CD8-positive, alpha-beta memory T cell (primary cell): ENCODE measurements around the gene NID1. TPM values are rescaled to one million over a fixed set of nuclear protein-coding genes. Genes with fewer than 3 reads are reported as not detected.

ENCODE experiments used
- CTCF ChIA-PET: fragments of 350-600 bp; sonication (Branson Sonifier 250); formaldehyde crosslinking; loops from one replicate; lab custom pipeline; 2021; ENCODE audit warnings: antibody characterized with exemption; lab: Charles Lee
- POLR2A ChIA-PET: fragments of 350-600 bp; sonication (Branson Sonifier 250); formaldehyde crosslinking; loops from one replicate; lab custom pipeline; 2021; ENCODE audit warnings: antibody characterized with exemption; lab: Charles Lee
- DNase-seq, 5 donors: peaks; one replicate each; pipeline versions ENCODE4 v3.0.0 to v3.0.0-alpha.2; 2020 to 2022; ENCODE audit warnings: mixed read lengths in 1 of 5
- H3K27ac ChIP-seq: one replicate; pipeline ENCODE4 v1.7.0; 2013; ENCODE audit warnings: low read depth, mild to moderate bottlenecking, low read length, moderate library complexity
- H3K27me3 ChIP-seq: 2 replicates; pipeline ENCODE4 v1.7.0; 2013; ENCODE audit warnings: low read length, mild to moderate bottlenecking; ENCODE audit not compliant: insufficient read depth, poor library complexity, severe bottlenecking
- H3K36me3 ChIP-seq: 2 replicates; pipeline ENCODE4 v1.7.0; 2013; ENCODE audit warnings: mild to moderate bottlenecking, low read length, moderate library complexity; ENCODE audit not compliant: insufficient read depth
- H3K4me1 ChIP-seq: 2 replicates; pipeline ENCODE4 v1.7.0; 2013; ENCODE audit warnings: mild to moderate bottlenecking, low read length, moderate library complexity; ENCODE audit not compliant: insufficient read depth
- H3K4me3 ChIP-seq: 2 replicates; pipeline ENCODE4 v1.7.0; 2013; ENCODE audit warnings: mild to moderate bottlenecking, low read length
- H3K9me3 ChIP-seq: 2 replicates; pipeline ENCODE4 v1.7.0; 2013; ENCODE audit warnings: mild to moderate bottlenecking, low read length
- H3K27ac Mint-ChIP-seq, 8 donors: one replicate each; pipeline ENCODE4 v1.8.0; 2020 to 2021; ENCODE audit warnings: mixed read lengths in 8 of 8, mild to moderate bottlenecking in 6 of 8, inconsistent platforms in 3 of 8, moderate library complexity in 3 of 8
- H3K27me3 Mint-ChIP-seq, 2 donors: one replicate each; pipeline ENCODE4 v1.8.0; 2020 to 2021; ENCODE audit warnings: mixed read lengths in 2 of 2, mild to moderate bottlenecking in 1 of 2, moderate library complexity in 1 of 2
- H3K36me3 Mint-ChIP-seq, 3 donors: one replicate each; pipeline ENCODE4 v1.8.0; 2020 to 2021; ENCODE audit warnings: mixed read lengths in 3 of 3, inconsistent platforms in 1 of 3, mild to moderate bottlenecking in 1 of 3
- H3K4me1 Mint-ChIP-seq, 3 donors: one replicate each; pipeline ENCODE4 v1.8.0; 2020 to 2021; ENCODE audit warnings: mixed read lengths in 3 of 3, inconsistent platforms in 1 of 3, mild to moderate bottlenecking in 1 of 3
- H3K4me3 Mint-ChIP-seq, 7 donors: one replicate each; pipeline ENCODE4 v1.8.0; 2020 to 2021; ENCODE audit warnings: mixed read lengths in 7 of 7, mild to moderate bottlenecking in 6 of 7, moderate library complexity in 4 of 7, inconsistent platforms in 2 of 7
- H3K9me3 Mint-ChIP-seq, 5 donors: one replicate each; pipeline ENCODE4 v1.8.0; 2020 to 2022; ENCODE audit warnings: mixed read lengths in 5 of 5, mild to moderate bottlenecking in 3 of 5, moderate library complexity in 2 of 5, inconsistent platforms in 1 of 5
- polyA plus RNA-seq: library from polyadenylated mRNA; unstranded; fragments of 300-500 nt; fragmentation: Illumina TruSeq; gene quantifications from one replicate; pipeline ENCODE4 v1.2.3, GENCODE V29; 2021
- total RNA-seq, 2 experiments: library from RNA; stranded (reverse); gene quantifications; one replicate each; pipeline ENCODE4 v1.2.3, GENCODE V29; 2021

Gene NID1
- total and polyA plus RNA-seq, 3 experiments from 2014 or later, result 0.09 to 0.15 TPM; not detected in 1

GRCh38 chr1:236038034-236038433, 26.9 kb downstream of the NID1 start:
- Mint-ChIP-seq H3K27ac (no peak overlapping the region), H3K36me3 (no peaks in the 10 kb centered on the region)
- CTCF ChIA-PET, result no interaction called here

GRCh38 chr1:236035681-236036101, 29.2 kb downstream of the NID1 start:
- CTCF ChIA-PET, result no interaction called here

More at GRCh38 chr1:236038034-236038433, 26.9 kb downstream of the NID1 start:
- Histone ChIP-seq H3K27me3 (no peaks in the 10 kb centered on the region), H3K4me1 (no peaks in the 10 kb centered on the region), H3K4me3 (no peak overlapping the region), H3K27ac (no peak overlapping the region), H3K9me3 (no peaks in the 10 kb centered on the region), H3K36me3 (no peaks in the 10 kb centered on the region)
- Mint-ChIP-seq H3K27me3 (peaks cover 4% of the 10 kb centered on the region in 2 donors), H3K4me3 (no peak overlapping the region), H3K9me3 (peaks cover 0 to under 1% (median 0%) of the 10 kb centered on the region in 5 donors), H3K4me1 (no peaks in the 10 kb centered on the region)
- POLR2A ChIA-PET, result no interaction called here
- no peak for DNase-seq

GRCh38 chr1:236033336-236033735, 31.6 kb downstream of the NID1 start:
- Histone ChIP-seq H3K4me1 (no peaks in the 10 kb centered on the region), H3K27me3 (no peaks in the 10 kb centered on the region), H3K4me3 (no peak overlapping the region), H3K9me3 (no peaks in the 10 kb centered on the region), H3K36me3 (no peaks in the 10 kb centered on the region), H3K27ac (no peak overlapping the region)
- no peaks in the 10 kb centered on the region for H3K9me3 Mint-ChIP-seq
- no peak for DNase-seq
- peaks cover 0 to 2% of the 10 kb centered on the region in 2 donors for H3K27me3 Mint-ChIP-seq
- ChIA-PET CTCF (no interaction called here), POLR2A (no interaction called here)
- H3K36me3 Mint-ChIP-seq, result no peaks in the 10 kb centered on the region
- no peaks in the 10 kb centered on the region for H3K4me1 Mint-ChIP-seq
- H3K27ac Mint-ChIP-seq, result no peak overlapping the region
- H3K4me3 Mint-ChIP-seq, result no peak overlapping the region

More at GRCh38 chr1:236035681-236036101, 29.2 kb downstream of the NID1 start:
- Mint-ChIP-seq H3K36me3 (no peaks in the 10 kb centered on the region), H3K4me3 (no peak overlapping the region), H3K27me3 (no peaks in the 10 kb centered on the region), H3K9me3 (no peaks in the 10 kb centered on the region), H3K4me1 (no peaks in the 10 kb centered on the region), H3K27ac (no peak overlapping the region)
- Histone ChIP-seq H3K4me1 (no peaks in the 10 kb centered on the region), H3K27me3 (no peaks in the 10 kb centered on the region), H3K36me3 (no peaks in the 10 kb centered on the region), H3K9me3 (no peaks in the 10 kb centered on the region), H3K4me3 (no peak overlapping the region), H3K27ac (no peak overlapping the region)
- DNase-seq, result no peak
- POLR2A ChIA-PET, result no interaction called here

GRCh38 chr1:236030534-236030933, 34.4 kb downstream of the NID1 start:
- H3K4me3 ChIP-seq, result no peak overlapping the region
- no peaks in the 10 kb centered on the region for H3K36me3 Mint-ChIP-seq
- peaks cover 0 to 2% of the 10 kb centered on the region in 2 donors for H3K27me3 Mint-ChIP-seq
- no peaks in the 10 kb centered on the region for H3K9me3 ChIP-seq
- no peak for DNase-seq
- no peak overlapping the region for H3K27ac ChIP-seq
- H3K4me1 ChIP-seq, result peaks cover 10% of the 10 kb centered on the region
- peaks cover 7 to 16% (median 9%) of the 10 kb centered on the region in 3 donors for H3K4me1 Mint-ChIP-seq
- H3K9me3 Mint-ChIP-seq, result no peaks in the 10 kb centered on the region
- no peaks in the 10 kb centered on the region for H3K27me3 ChIP-seq
- no peak overlapping the region for H3K27ac Mint-ChIP-seq
- no peaks in the 10 kb centered on the region for H3K36me3 ChIP-seq
- H3K4me3 Mint-ChIP-seq, result no peak overlapping the region
- ChIA-PET CTCF (interaction anchor here (2.3 kb wide), 1 partner anchor 59 kb away, joined by 7 read pairs; no protein-coding TSS in a partner anchor), POLR2A (no interaction called here)

- no peaks in the 10 kb centered on the region for H3K27me3 ChIP-seq
- ChIA-PET CTCF (interaction anchor here (2.3 kb wide), 1 partner anchor 58 kb away, joined by 7 read pairs; no protein-coding TSS in a partner anchor), POLR2A (no interaction called here)
- no peaks in the 10 kb centered on the region for H3K9me3 ChIP-seq
- H3K4me3 ChIP-seq, result no peak overlapping the region
- H3K4me1 Mint-ChIP-seq, result peaks cover 7 to 17% (median 9%) of the 10 kb centered on the region in 3 donors
- H3K27me3 Mint-ChIP-seq, result peaks cover 0 to 2% of the 10 kb centered on the region in 2 donors
- no peak overlapping the region for H3K27ac Mint-ChIP-seq
- no peak overlapping the region for H3K27ac ChIP-seq
- no peak for DNase-seq
- H3K36me3 Mint-ChIP-seq, result no peaks in the 10 kb centered on the region
- H3K4me1 ChIP-seq, result peaks cover 10% of the 10 kb centered on the region
- H3K9me3 Mint-ChIP-seq, result no peaks in the 10 kb centered on the region
- no peak overlapping the region for H3K4me3 Mint-ChIP-seq
- H3K36me3 ChIP-seq, result no peaks in the 10 kb centered on the region
These were observed 35.4 kb downstream of the NID1 start for GRCh38 chr1:236029428-236029940.

GRCh38 chr1:236027104-236027503, 37.8 kb downstream of the NID1 start:
- Histone ChIP-seq H3K36me3 (no peaks in the 10 kb centered on the region), H3K9me3 (no peaks in the 10 kb centered on the region), H3K27me3 (no peaks in the 10 kb centered on the region), H3K27ac (no peak overlapping the region), H3K4me1 (peaks cover 10% of the 10 kb centered on the region), H3K4me3 (no peak overlapping the region)
- CTCF ChIA-PET, result no interaction called here
- Mint-ChIP-seq H3K27me3 (peaks cover 0 to 2% of the 10 kb centered on the region in 2 donors), H3K9me3 (no peaks in the 10 kb centered on the region), H3K4me3 (no peak overlapping the region), H3K27ac (peak overlapping the region in 3 of 8 donors; percentile 35 to 57 (median 47)), H3K36me3 (no peaks in the 10 kb centered on the region), H3K4me1 (peaks cover 7 to 17% (median 9%) of the 10 kb centered on the region in 3 donors)
- POLR2A ChIA-PET, result no interaction called here
- DNase-seq, result peak in 1 of 5 donors; percentile 6

GRCh38 chr1:236025836-236026235, 39.1 kb downstream of the NID1 start:
- POLR2A ChIA-PET, result no interaction called here
- H3K27me3 Mint-ChIP-seq, result peaks cover 0 to 2% of the 10 kb centered on the region in 2 donors
- Histone ChIP-seq H3K36me3 (no peaks in the 10 kb centered on the region), H3K27me3 (no peaks in the 10 kb centered on the region), H3K27ac (no peak overlapping the region), H3K4me3 (no peak overlapping the region), H3K9me3 (no peaks in the 10 kb centered on the region), H3K4me1 (peaks cover 10% of the 10 kb centered on the region)
- CTCF ChIA-PET, result no interaction called here
- H3K4me3 Mint-ChIP-seq, result no peak overlapping the region
- H3K27ac Mint-ChIP-seq, result peak overlapping the region in 1 of 8 donors; percentile 52
- H3K4me1 Mint-ChIP-seq, result peaks cover 7 to 17% (median 9%) of the 10 kb centered on the region in 3 donors
- no peak for DNase-seq
- no peaks in the 10 kb centered on the region for H3K36me3 Mint-ChIP-seq
- H3K9me3 Mint-ChIP-seq, result no peaks in the 10 kb centered on the region

GRCh38 chr1:236024641-236025040, 40.2 kb downstream of the NID1 start:
- no peaks in the 10 kb centered on the region for H3K9me3 Mint-ChIP-seq
- H3K9me3 ChIP-seq, result no peaks in the 10 kb centered on the region
- no peak overlapping the region for H3K4me3 Mint-ChIP-seq
- CTCF ChIA-PET, result no interaction called here
- no peaks in the 10 kb centered on the region for H3K36me3 ChIP-seq
- H3K36me3 Mint-ChIP-seq, result peaks cover 0 to 4% (median 0%) of the 10 kb centered on the region in 3 donors
- peaks cover 10% of the 10 kb centered on the region for H3K4me1 ChIP-seq
- peaks cover under 1 to 8% of the 10 kb centered on the region in 2 donors for H3K27me3 Mint-ChIP-seq
- H3K27ac Mint-ChIP-seq, result no peak overlapping the region
- POLR2A ChIA-PET, result no interaction called here
- DNase-seq, result no peak
- peaks cover 7 to 17% (median 9%) of the 10 kb centered on the region in 3 donors for H3K4me1 Mint-ChIP-seq
- no peak overlapping the region for H3K27ac ChIP-seq
- H3K4me3 ChIP-seq, result no peak overlapping the region
- H3K27me3 ChIP-seq, result no peaks in the 10 kb centered on the region
